Ovary (tissue), 9 donors: Measurements from ENCODE around the gene KIF2C. TPM values are rescaled to one million over a fixed set of nuclear protein-coding genes. Genes with fewer than 3 reads are reported as not detected.
A peak's percentile ranks its signal among the peaks of the same experiment; 100 is the strongest.
"Not testable (repeated sequence)": the region's sequence is repeated elsewhere in the genome, so short reads cannot be mapped to it uniquely, and the experiment has no call there.

Experiments
- DNase-seq, 5 donors: peaks; one replicate each; pipeline ENCODE4 v3.0.0-alpha.2; 2019 to 2020
- H3K27ac ChIP-seq, 2 donors: fragments of 200-600 bp; one replicate each; pipeline versions ENCODE4 v1.5.1 to v1.8.0; 2019 to 2022
- H3K27me3 ChIP-seq: fragments of 200-600 bp; one replicate; pipeline ENCODE4 v1.8.0; 2022
- H3K36me3 ChIP-seq: fragments of 200-600 bp; sonication (generic); one replicate; pipeline ENCODE4 v1.5.1; 2019
- H3K4me1 ChIP-seq: one replicate; pipeline ENCODE4 v1.8.1; 2013; ENCODE audit warnings: mild to moderate bottlenecking, moderate library complexity; ENCODE audit not compliant: insufficient read depth
- H3K4me3 ChIP-seq: fragments of 200-600 bp; sonication (generic); one replicate; pipeline ENCODE4 v1.5.1; 2017
- H3K9me3 ChIP-seq, 2 donors: fragments of 200-600 bp in 1 of 2; sonication (generic) in 1 of 2; one replicate each; pipeline versions ENCODE4 v1.5.1 to v1.8.1; 2013 to 2019; ENCODE audit warnings: mild to moderate bottlenecking in 1 of 2, moderate library complexity in 1 of 2
- EP300 ChIP-seq: sonication (generic); formaldehyde crosslinking; IDR thresholded peaks from one replicate; pipeline ENCODE4 v1.6.1; 2017; ENCODE audit warnings: antibody characterized with exemption
- POLR2A ChIP-seq: fragments of 450-650 bp; IDR thresholded peaks from one replicate; pipeline ENCODE4 v1.6.1; 2017; ENCODE audit warnings: antibody characterized with exemption, mild to moderate bottlenecking, moderate library complexity
- WGBS, 3 donors: extraction: QIAGEN DNeasy Blood & Tissue Kit in 1 of 3; methylation state at CpG; one replicate each; pipeline versions ENCODE4 v1.1.5 to v1.1.7; 2013 to 2017; 5-methylcytosine and 5-hydroxymethylcytosine counted together
- intact Hi-C, 4 donors: fragments of 100-400 bp; cut with DNase I; formaldehyde crosslinking; loops; one replicate each; pipeline versions ENCODE4 v1.11.0 to v1.15.1; 2022 to 2023
- polyA plus RNA-seq, 2 donors: library from polyadenylated mRNA; stranded (reverse); fragments of 200-250 nt in 1 of 2; fragments of 350-450 nt in 1 of 2; fragmentation: Illumina TruSeq in 1 of 2; extraction: RNeasy Lipid Tissue Mini Kit (QIAGEN cat#74804) in 1 of 2; gene quantifications; one replicate each; pipeline ENCODE4 v1.2.3, GENCODE V29; 2013 to 2014
- small RNA-seq: library from RNA; depleted of rRNA; stranded (forward); fragments of <200 nt; gene quantifications from one replicate; pipeline ENCODE3, GENCODE V24; 2016
- total RNA-seq, 7 donors: library from RNA; depleted of rRNA in 2 of 7; stranded (reverse); fragments of >200 nt in 2 of 7; fragmentation: NEBNext Ultra II Directional in 3 of 7; extraction: Animal tissue kit (Norgen Biotek cat#: 25700) in 3 of 7; gene quantifications; one replicate each; pipeline versions ENCODE4 v1.1.0 to v1.2.4, GENCODE V29; 2016 to 2023
- TF ChIP-seq, protein P1 (sequence below), 3 donors: fragments of 450-650 bp in 2 of 3; fragments of 200-600 bp in 1 of 3; IDR thresholded peaks; one replicate each; pipeline versions ENCODE4 v1.5.1 to v1.8.0; 2016 to 2022; ENCODE audit warnings: antibody characterized with exemption in 3 of 3, mild to moderate bottlenecking in 1 of 3
- donor health status: DM: no; HTN: no; CAD: no; lungs with moderate emphysema.
- donor health status: DM: no; HTN: no; CAD: no.
- donor health status: Bipolar disorder and iron deficiency.
- donor health status: DM: yes; HTN: yes; CAD: no.
- donor health status: DM: no; HTN: no; CAD: no.
- donor health status: DM: yes; HTN: yes; CAD: no.

KIF2C gene
- total and polyA plus RNA-seq, 9 donors = 0.23 to 1.5 (median 0.90) TPM

DNA sequence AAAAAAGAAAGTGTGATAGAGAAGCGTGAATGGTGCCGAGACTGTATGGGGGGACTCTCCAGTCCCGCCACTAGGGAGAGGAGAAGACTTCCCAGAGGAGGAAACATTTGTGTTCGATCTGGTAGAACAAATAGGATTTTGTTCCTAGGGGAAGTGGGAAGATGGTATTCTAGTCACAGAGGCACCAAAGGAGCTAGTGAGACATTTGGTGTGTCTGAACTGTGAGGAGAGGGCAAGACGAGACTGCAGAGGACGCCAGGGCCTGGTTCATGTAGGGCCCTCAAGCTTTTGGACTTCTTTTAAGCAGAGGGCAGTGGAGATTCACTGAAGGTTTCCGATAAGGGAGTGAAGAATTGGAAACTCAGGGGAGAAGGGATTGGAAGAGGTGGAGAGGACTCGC lies 71.6 kb downstream of the KIF2C start:
- H3K9me3 ChIP-seq = no peaks in the 10 kb centered on the region
- peak overlapping the region in 1 of 2 donors; percentile 39 for H3K27ac ChIP-seq
- H3K4me1 ChIP-seq = peaks cover 43% of the 10 kb centered on the region
- intact Hi-C loops = no loop called here
- DNase-seq = peak in 3 of 5 donors; percentile 10 to 23 (median 15)
- H3K27me3 ChIP-seq = no peaks in the 10 kb centered on the region
- no peaks in the 10 kb centered on the region for H3K36me3 ChIP-seq
- no peak for TF ChIP-seq POLR2A
- TF ChIP-seq, protein P1, sequence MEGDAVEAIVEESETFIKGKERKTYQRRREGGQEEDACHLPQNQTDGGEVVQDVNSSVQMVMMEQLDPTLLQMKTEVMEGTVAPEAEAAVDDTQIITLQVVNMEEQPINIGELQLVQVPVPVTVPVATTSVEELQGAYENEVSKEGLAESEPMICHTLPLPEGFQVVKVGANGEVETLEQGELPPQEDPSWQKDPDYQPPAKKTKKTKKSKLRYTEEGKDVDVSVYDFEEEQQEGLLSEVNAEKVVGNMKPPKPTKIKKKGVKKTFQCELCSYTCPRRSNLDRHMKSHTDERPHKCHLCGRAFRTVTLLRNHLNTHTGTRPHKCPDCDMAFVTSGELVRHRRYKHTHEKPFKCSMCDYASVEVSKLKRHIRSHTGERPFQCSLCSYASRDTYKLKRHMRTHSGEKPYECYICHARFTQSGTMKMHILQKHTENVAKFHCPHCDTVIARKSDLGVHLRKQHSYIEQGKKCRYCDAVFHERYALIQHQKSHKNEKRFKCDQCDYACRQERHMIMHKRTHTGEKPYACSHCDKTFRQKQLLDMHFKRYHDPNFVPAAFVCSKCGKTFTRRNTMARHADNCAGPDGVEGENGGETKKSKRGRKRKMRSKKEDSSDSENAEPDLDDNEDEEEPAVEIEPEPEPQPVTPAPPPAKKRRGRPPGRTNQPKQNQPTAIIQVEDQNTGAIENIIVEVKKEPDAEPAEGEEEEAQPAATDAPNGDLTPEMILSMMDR (IDR thresholded peaks at IDR 0.05) = no peak
- TF ChIP-seq EP300 = no peak
- 70 to 79% (median 71%) methylated on average over 8 of the region's 8 CpGs for WGBS, 3 donors
- H3K4me3 ChIP-seq = no peak overlapping the region

DNA sequence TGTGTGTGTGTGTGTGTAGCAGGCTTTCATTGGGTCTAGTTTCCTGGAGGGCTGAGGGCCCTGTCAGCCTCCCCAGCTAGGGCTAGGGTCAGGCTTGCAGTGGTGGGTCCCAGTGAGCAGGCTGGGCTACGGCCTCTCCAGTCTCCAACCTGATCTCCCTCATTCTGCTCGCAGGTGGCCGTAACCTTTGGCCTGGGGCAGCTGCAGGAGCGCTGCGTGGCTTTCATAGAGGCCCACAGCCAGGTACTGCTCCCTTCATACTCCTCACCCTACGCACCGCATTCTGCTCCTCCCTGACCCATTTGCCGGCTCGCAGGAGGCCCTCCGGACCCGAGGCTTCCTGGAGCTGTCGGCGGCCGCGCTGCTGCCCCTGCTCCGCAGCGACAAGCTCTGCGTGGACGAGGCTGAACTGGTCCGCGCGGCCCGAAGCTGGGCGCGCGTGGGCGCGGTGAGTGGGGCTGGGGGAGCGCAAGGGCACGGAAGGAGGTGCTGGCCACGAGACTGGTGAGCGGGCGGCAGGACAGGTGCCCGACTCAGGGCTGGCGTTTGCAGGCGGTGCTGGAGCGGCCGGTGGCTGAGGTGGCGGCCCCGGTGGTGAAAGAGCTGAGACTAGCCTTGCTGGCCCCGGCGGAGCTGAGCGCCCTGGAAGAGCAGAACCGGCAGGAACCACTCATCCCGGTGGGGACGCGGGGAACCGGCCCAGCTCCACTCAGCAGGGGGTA lies 73.3 kb downstream of the KIF2C start:
- Histone ChIP-seq H3K27me3 (no peaks in the 10 kb centered on the region), H3K4me3 (peak overlapping the region; percentile 37), H3K27ac (peak overlapping the region; percentile 57 to 75), H3K36me3 (no peaks in the 10 kb centered on the region), H3K4me1 (peaks cover 29% of the 10 kb centered on the region), H3K9me3 (no peaks in the 10 kb centered on the region)
- DNase-seq = peak in 4 of 5 donors; percentile 44 to 61 (median 58)
- intact Hi-C loops = no loop called here
- no peak for TF ChIP-seq POLR2A
- WGBS, 3 donors = 60 to 66% (median 65%) methylated on average over 44 to 48 of the region's 48 CpGs

DNA sequence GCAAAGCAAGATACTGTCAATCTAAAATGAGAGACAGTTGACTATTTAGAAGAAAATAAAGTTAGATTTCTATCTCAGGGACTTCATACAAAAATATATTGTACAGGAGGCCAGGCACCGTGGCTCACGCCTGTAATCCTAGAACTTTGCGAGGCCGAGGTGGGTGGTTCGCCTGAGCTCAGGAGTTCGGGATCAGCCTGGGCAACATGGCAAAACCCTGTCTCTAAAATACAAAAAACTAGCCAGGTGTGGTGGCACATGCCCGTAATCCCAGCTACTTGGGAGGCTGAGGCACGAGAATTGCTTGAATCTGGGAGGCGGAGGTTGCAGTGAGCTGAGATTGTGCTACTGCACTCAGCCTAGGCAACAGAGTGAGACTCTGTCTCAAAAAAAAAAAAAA lies 76.3 kb downstream of the KIF2C start:
- H3K4me3 ChIP-seq, H3K27ac ChIP-seq, H3K36me3 ChIP-seq, H3K27me3 ChIP-seq, H3K9me3 ChIP-seq, intact Hi-C loops, H3K4me1 ChIP-seq: not testable (repeated sequence)
- WGBS, 3 donors = 87 to 98% (median 96%) methylated on average over 9 of the region's 9 CpGs
- peak in 3 of 5 donors; percentile 17 to 28 (median 23) for DNase-seq

DNA sequence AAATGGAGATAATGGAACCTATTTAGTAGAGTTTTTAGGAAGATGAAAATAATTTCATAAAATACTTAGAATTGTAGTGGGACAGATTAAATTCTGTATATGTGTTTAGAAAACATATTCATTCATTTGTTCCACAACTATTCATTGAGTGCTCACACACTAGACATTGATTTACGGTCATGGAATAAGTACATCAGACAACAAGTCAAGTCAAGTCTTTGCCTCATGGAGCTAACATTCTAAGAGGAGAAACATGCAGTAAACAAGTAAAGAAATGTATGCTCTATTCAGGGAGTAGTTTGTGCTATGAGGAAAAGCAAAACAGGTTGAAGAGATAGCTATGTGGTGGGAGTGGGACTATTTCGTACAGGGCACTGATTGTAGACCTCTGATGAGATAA lies 77.7 kb downstream of the KIF2C start:
- Histone ChIP-seq H3K27ac (no peak overlapping the region), H3K27me3 (no peaks in the 10 kb centered on the region), H3K36me3 (no peaks in the 10 kb centered on the region), H3K4me3 (no peak overlapping the region), H3K4me1 (peaks cover 5% of the 10 kb centered on the region), H3K9me3 (no peaks in the 10 kb centered on the region)
- intact Hi-C loops = no loop called here
- 71 to 85% (median 81%) methylated on average over 2 of the region's 2 CpGs for WGBS, 3 donors
- no peak for DNase-seq
- TF ChIP-seq POLR2A (no peak), EP300 (no peak)
- TF ChIP-seq, protein P1 (IDR thresholded peaks at IDR 0.05) = no peak

Small RNA genes within 50 kb of the gene (small RNA-seq; reads per million reads assigned to genes)
- gene RNU5D-1 = 0.25 reads per million
- not detected for gene RNU5F-1
- 524 reads per million, percentile 96 among the genes with 10 or more reads in this experiment for gene SNORD38A
- gene SNORD38B = not detected
- 1,363 reads per million, percentile 97 among the genes with 10 or more reads in this experiment for gene SNORD46
- not detected for gene SNORD55

Other genes starting within 250 kb of the KIF2C start
- gene TMEM53, start 65.4 kb upstream of the KIF2C start, total RNA-seq = 10 to 100 TPM in 5 of 7 donors, 1 to 10 TPM in 2; 5.1 to 17.9 (median 11.4) TPM
- gene TMEM53, start 65.4 kb upstream of the KIF2C start, polyA plus RNA-seq = 10 to 100 TPM in 1 of 2 donors, 1 to 10 TPM in 1; 4.1 to 13.8 TPM
- 10 to 100 TPM in 1 of 7 donors, 1 to 10 TPM in 6; 3.1 to 13.8 (median 5.7) TPM for gene ARMH1, start 65.1 kb upstream of the KIF2C start, total RNA-seq
- 1 to 10 TPM; 3.3 to 9.6 TPM for gene ARMH1, start 65.1 kb upstream of the KIF2C start, polyA plus RNA-seq
- gene RNU5D-1, start 8.7 kb upstream of the KIF2C start, total RNA-seq = not detected
- not detected for gene RNU5D-1, start 8.7 kb upstream of the KIF2C start, polyA plus RNA-seq
- over 10,000 TPM in 1 of 7 donors, 1,000 to 10,000 TPM in 6; 5,023 to 10,301 (median 5,328) TPM for gene RPS8, start 35.7 kb downstream of the KIF2C start, total RNA-seq
- 1,000 to 10,000 TPM; 3,305 to 7,199 TPM for gene RPS8, start 35.7 kb downstream of the KIF2C start, polyA plus RNA-seq
- gene BEST4, start 48.3 kb downstream of the KIF2C start, total RNA-seq = 1 to 10 TPM in 3 of 7 donors, under 1 TPM in 4; 0.50 to 1.7 (median 0.67) TPM
- under 1 TPM; 0.25 to 0.29 TPM for gene BEST4, start 48.3 kb downstream of the KIF2C start, polyA plus RNA-seq
- gene PLK3, start 60.5 kb downstream of the KIF2C start, total RNA-seq = 10 to 100 TPM; 12.3 to 68.6 (median 25.2) TPM
- 1 to 10 TPM; 4.2 to 9.7 TPM for gene PLK3, start 60.5 kb downstream of the KIF2C start, polyA plus RNA-seq
- 10 to 100 TPM in 1 of 7 donors, 1 to 10 TPM in 2, under 1 TPM in 4; 0.35 to 23.7 (median 0.84) TPM for gene DYNLT4, start 67.5 kb downstream of the KIF2C start, total RNA-seq
- gene DYNLT4, start 67.5 kb downstream of the KIF2C start, polyA plus RNA-seq = under 1 TPM in 1 of 2 donors, not detected in 1; 0.22 TPM
- gene BTBD19, start 68.7 kb downstream of the KIF2C start, total RNA-seq = 10 to 100 TPM in 5 of 7 donors, 1 to 10 TPM in 2; 7.7 to 24.3 (median 19.4) TPM
- gene BTBD19, start 68.7 kb downstream of the KIF2C start, polyA plus RNA-seq = 1 to 10 TPM; 7.1 to 8.5 TPM
- gene PTCH2, start 103.4 kb downstream of the KIF2C start, total RNA-seq = 10 to 100 TPM in 5 of 7 donors, 1 to 10 TPM in 2; 1.8 to 21.2 (median 10.7) TPM
- gene PTCH2, start 103.4 kb downstream of the KIF2C start, polyA plus RNA-seq = 10 to 100 TPM in 1 of 2 donors, 1 to 10 TPM in 1; 2.4 to 14.0 TPM
- gene EIF2B3, start 246.8 kb downstream of the KIF2C start, total RNA-seq = 10 to 100 TPM; 15.0 to 34.5 (median 22.7) TPM
- 10 to 100 TPM; 14.7 to 26.9 TPM for gene EIF2B3, start 246.8 kb downstream of the KIF2C start, polyA plus RNA-seq